Right ventricle myocardium inferior (tissue), 1 donor: ENCODE measurements around the gene TMTC1. TPM values are rescaled to one million over a fixed set of nuclear protein-coding genes. Genes with fewer than 3 reads are reported as not detected.

ENCODE experiments used
- ATAC-seq: fragments of 200-7000 bp; cut with Tn5 transposase; one replicate; pipeline ENCODE4 v1.9.1; 2020; ENCODE audit warnings: mild to moderate bottlenecking, moderate library complexity
- DNase-seq: peaks from one replicate; pipeline ENCODE4 v3.0.0; 2021; ENCODE audit errors: missing footprints
- intact Hi-C: fragments of 100-400 bp; cut with DNase I; formaldehyde crosslinking; loops from one replicate; pipeline ENCODE4 v1.11.0; 2022
- total RNA-seq: library from RNA; stranded (reverse); fragmentation: NEBNext Ultra II Directional; extraction: Animal tissue kit (Norgen Biotek cat#: 25700); gene quantifications from one replicate; pipeline ENCODE4 v1.2.1, GENCODE V29; 2021
- donor health status: DM: no; HTN: yes; CAD: no; lungs with severe emphysema.

Gene TMTC1
- total RNA-seq, 1 donor from 2014 or later, result 33.8 TPM

DNA sequence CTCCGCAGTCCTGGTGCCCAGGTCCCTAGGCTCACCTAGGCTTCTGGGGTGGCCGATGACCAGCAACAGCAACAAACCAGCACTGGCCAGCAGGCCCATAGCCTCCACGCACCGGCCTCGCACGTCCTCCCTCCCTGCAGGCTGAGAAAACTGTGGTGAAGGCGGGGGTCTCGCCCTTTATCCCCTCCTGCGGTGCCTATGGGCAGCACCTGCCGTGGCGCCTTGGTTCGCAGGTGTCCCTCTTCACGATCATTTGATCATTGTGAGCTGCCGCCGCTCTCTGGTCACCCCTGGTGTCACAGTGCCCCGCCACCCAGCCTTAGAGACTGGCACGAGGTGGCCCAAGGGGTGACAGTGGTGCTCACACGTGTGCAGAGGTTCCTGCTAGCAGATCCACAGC is 286.2 kb downstream of the TMTC1 start, which contains the start of gene OVCH1:
OVCH1 (minus strand) TSS at position 99 of the 400 bp plus-strand sequence; CDS start at position 99, 0 bp downstream.
- peak; percentile 26 for ATAC-seq
- DNase-seq, result peak; percentile 62
- intact Hi-C loops, result no loop called here

DNA sequence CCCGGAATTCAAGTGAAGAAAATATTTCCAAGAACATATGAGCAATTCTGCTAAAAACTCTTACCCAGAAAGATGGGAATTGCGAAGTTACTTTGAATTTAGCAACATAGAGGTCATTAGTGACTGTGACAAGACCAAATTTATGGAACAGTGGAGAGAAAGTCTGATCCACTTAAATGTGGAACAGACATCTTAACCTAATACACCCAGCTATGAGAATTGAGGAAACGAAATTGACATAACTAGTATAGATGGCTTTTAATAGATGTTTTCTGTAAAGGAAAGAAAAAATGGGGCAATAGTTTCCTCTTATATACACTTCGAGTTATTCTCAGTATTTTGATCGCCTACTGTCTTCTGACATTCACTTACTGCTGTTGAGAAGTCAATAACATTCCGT is 290.9 kb downstream of the TMTC1 start:
- intact Hi-C loops, result no loop called here

DNA sequence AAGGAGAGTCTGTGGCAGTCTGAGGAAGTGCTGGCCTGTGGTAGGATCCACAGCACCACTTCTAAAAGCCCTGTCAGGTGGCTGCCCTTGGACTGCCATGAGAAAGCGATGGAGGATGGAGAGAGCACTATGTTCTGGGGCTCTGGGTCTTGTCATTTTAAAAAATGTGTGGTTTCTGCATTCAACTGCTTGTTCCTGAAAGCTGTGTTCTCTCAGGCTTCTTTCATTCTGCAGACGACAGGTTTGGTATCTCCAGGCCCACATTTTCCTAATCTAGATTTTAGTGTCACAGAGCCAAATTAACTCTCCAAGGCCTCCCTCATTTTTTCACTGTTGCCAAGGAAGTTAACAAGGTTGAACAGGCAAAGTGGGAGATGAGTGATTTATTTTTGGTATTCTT is 296.8 kb downstream of the TMTC1 start:
- intact Hi-C loops, result no loop called here
- no peak for ATAC-seq
- no peak for DNase-seq

More for the DNA sequence above, 290.9 kb downstream of the TMTC1 start:
- ATAC-seq, result no peak
- no peak for DNase-seq

DNA sequence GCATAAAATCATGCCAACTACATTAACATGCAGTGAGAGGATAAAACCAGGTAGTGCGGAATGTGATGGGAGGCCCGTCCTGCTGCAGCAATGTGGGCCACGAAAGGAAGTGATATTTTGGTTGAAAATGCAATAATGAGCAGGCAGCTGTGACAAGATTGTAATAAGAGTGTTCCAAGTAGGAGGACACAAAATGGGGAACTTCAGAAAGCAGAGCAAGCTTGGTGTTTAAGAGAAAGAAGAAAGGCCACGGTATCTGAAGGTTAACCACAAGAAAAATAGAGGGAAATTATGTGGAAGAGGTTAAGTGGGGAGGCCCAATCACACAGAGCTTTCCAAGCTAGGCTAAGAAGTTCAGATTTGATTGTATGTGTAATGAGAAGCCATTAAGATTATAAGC is 320.5 kb downstream of the TMTC1 start:
- DNase-seq, result no peak
- ATAC-seq, result no peak
- intact Hi-C loops, result no loop called here

DNA sequence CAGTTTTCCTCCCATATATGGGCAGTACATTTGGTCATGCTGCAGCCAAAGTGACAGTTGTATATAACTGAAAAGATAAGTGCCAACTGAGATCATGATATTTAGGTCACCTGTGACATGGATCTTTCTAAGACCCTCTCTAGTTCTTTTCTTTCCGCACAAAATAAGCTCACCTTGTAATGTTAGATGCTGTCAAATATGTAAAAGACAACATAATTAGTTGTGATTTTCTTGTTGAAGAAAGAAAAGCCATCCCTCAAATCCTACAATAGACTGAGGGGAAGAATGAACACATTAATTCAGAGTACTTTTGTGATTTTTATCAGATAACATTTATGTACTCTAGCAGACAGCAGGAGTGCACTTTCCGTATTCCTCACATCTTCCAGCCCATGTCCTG is 323.7 kb downstream of the TMTC1 start:
- DNase-seq, result no peak
- no peak for ATAC-seq
- intact Hi-C loops, result no loop called here

DNA sequence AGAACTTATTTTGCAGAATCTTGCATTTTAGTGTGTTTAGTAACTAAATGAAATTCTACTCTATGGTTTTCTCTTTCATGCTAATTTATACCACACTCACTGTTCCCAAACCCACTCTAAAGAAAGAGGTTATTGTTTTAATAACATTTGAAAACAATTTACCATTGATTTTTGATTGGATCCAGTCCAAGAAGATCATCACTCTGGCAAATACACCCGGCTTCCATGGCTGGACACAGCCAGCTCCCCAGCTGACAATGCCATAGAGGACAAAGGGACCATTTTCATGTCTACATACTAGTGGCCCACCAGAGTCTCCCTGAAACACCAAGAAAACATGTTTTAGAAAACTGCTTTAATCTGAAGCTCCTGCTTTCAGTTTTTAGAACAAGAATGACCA is 328.7 kb downstream of the TMTC1 start:
- ATAC-seq (no peak), DNase-seq (no peak)
- intact Hi-C loops, result no loop called here

DNA sequence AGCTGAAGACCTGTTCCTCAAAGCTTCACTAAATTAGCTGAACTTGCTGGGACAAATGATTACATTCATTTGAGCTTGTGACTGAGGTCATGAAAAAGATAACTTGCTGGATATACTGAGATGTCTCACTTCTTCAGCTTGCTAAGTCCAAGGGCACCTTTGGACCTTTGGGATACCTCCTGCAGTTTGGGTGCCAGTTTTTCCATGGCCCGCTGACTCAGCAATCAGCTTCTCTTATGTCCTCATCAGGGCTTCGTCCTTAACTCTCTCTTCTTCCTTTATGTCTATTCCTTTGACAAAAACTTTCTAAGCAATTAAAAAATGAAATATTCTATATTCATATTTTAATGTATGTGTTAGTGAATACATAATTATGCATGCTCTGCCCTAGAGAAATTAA is 331.9 kb downstream of the TMTC1 start:
- DNase-seq (no peak), ATAC-seq (no peak)
- intact Hi-C loops, result no loop called here
